DMS 273 treated with DMSO at 0.1 percent for 48 hours (cell line): ENCODE data around the gene F2RL3.
"Not testable (repeated sequence)": the region's sequence is repeated elsewhere in the genome, so short reads cannot be mapped to it uniquely, and the experiment has no call there.

ENCODE experiments used
- DNase-seq: peaks from one replicate; lab custom pipeline; 2025; lab: John Stamatoyannopoulos, UW

F2RL3 gene

GRCh38 chr19:16888629-16889365 is at the start of gene F2RL3:
TSS of gene F2RL3 (plus strand) at chr19:16888999. CDS start at chr19:16889190, 191 bp downstream.
- no peak for DNase-seq

DNA sequence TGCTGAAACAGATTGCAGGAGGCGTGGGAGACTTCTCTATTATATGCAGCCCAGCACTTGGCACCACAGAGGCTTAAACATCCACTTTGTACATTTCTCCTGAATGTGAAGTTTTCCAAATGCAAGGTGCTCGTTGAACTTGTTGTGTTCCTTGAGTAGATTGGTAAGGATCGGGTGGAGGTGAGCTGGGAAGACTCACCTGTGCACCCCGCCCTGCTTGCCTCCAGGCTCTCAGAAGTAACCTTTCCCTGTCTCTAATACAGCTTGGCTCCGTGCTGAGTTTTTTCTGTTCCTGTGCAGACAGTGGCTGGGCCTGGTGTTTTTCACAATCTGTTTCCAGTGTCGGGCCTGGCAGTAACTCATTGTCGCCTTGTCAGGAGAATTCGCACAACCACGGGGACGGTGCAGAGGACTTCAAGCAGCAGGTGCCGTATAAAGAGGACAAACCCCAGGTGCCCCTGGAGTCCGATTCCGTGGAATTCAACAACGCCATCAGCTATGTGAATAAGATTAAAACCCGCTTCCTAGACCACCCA is 47.3 kb upstream of the F2RL3 start:
- no peak for DNase-seq

- DNase-seq, result no peak
These were observed 41.9 kb upstream of the F2RL3 start for GRCh38 chr19:16846901-16847300.

GRCh38 chr19:16847430-16847829 is 41.4 kb upstream of the F2RL3 start:
- no peak for DNase-seq

DNA sequence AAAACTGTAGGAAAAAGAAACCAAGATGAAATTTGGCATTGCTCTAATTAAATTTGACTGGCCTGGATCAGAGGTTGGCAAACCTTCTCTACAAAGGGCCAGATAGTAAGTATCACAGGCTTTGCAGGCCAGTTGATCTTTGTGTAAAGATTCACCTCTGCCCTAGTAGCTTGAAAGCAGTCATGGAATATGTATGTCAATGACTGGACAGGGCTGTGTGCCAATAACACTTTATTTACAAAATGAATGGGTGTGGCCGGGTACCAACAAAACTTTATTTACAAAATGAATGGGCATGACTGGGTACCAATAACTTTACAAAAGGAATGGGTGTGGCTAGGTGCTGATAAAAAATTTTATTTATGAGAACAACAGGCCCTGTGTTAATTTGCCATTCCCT is 39.6 kb upstream of the F2RL3 start:
- DNase-seq, result no peak

DNA sequence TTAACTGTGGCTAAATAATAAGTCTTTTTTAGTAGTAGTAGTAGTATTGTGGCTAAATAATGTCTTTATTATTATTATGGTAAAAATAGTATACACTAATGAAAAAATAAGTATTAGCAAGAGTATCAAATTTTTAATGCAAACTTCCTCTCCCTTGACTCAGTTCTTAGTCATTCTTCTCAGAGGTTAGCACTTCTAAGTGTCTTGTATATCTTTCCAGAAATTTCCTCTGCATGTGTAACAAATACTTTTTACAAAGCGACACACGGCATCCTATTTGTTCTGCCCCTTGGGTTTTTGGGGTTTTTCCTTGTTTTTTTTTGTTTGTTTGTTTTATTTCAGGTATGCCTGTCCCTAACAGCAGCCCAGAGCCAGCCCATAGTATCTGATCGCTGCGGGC is 38.7 kb upstream of the F2RL3 start:
- DNase-seq, result no peak

DNA sequence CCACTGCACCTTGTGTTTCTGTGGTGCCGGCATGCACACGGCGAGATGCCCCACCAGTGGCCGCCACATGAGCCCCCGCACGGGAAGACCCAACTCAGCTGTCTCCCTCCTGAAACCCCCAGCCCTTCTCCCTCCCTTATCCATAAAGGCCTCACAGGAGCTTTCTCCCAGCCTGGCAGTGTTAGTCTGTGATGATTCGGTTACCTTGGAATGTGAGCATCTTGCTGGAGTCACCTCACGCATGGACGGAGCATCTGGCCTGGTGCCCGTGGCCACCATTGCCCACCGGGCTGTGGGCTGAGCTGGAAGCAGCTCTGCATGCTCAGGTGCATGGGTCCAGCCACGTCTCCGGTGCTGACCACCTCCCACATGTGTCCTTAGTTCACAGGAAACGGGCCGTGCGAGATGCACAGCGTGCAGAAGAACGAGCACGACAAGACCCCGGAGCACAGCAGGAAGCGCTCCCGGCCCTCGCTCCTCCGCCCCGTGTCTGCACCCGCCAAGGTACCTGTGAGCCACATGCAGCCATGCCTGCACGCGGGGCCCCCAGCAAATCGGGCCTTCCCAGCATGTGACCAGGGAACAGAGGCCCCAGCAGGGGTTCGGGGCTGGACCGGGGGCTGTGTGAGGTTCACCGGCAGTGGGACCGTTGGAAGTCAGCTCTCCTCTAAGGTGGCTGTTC is 37.6 kb upstream of the F2RL3 start:
- DNase-seq, result no peak

DNA sequence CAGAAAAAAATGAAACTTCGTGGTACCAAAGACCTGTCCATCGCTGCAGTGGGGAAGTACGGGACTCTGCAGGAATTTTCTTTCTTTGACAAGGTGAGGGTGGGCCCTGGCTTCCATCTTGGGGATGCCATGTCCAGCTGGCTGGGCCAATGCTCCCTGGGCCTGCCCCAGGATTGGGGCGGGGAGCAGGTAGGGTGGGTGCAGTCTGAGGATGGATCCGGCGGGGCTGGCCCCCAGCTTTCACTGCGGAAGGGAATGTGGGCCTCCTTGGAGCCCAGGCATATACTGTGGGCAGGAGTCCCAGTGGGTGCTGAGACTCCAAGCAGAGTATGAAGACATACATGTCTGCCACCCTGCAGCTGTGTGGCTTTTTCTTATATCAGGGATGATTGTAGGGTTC is 35.7 kb upstream of the F2RL3 start:
- DNase-seq, result no peak

- DNase-seq, result no peak
These were observed 32.7 kb upstream of the F2RL3 start for GRCh38 chr19:16856091-16856490.

DNA sequence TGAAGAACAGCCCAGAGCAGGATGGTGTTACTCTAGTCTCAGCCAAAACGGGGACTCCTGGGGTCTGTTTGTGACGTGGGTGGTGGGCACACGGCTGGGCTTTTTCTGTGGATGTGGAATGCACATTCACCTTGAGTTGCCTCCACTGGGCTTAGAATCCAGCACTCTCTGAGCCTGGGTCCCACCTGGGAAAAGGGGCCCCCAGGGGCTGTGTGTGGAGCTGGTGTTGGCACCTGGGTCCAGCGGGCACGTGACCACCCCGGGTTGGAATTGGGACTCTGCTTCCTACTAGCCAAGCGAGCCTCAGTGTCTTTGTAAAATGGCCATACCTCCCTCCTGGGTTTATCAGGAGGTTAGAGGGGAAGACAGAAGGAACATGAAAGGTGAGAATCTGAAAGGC is 29.2 kb upstream of the F2RL3 start:
- DNase-seq, result no peak

DNA sequence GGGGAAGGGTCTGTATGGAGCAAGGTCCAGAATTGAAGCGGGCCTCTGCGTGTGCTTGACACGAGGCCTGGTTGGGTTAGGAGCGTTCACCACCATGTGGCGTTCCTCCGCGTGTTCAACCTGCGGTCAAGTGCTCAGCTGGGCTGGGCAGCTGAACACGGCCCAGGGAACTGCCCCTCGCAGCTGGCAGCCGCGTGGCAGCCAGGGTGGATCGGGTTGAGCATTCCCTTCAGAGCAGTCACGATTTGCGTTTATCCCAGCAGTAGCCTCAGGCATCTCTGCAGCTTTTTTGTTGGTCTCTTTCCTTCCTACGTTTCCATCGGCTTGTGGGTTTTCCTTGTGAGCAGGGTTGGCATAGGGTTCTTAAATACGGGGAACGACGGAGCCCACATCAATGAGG is 28.7 kb upstream of the F2RL3 start:
- DNase-seq, result no peak

- DNase-seq, result no peak
These were observed 27.8 kb upstream of the F2RL3 start for GRCh38 chr19:16861011-16861410.

- no peak for DNase-seq
These were observed 27.0 kb upstream of the F2RL3 start for GRCh38 chr19:16861834-16862233.

GRCh38 chr19:16862826-16863415 is 25.9 kb upstream of the F2RL3 start:
- DNase-seq, result no peak

DNA sequence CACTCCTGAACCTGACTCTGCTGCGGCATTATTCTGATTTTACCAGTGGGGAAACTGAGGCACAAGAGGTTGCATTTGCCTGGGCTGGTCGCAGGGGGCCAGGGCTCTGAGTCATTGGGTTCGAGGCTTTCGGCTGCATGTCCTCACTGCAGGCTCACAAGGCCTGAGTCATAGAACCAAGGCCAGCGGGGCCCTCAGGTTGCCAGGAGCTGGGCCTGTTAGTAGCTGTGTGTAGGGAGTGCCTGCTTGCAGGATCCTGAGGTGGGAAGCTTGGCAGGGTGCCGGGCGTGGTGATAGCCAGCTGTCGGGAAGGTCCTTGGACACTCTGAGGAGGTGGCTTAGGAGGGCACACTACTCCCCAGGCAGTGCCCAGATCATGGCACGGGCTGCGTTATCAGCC is 21.6 kb upstream of the F2RL3 start:
- no peak for DNase-seq

DNA sequence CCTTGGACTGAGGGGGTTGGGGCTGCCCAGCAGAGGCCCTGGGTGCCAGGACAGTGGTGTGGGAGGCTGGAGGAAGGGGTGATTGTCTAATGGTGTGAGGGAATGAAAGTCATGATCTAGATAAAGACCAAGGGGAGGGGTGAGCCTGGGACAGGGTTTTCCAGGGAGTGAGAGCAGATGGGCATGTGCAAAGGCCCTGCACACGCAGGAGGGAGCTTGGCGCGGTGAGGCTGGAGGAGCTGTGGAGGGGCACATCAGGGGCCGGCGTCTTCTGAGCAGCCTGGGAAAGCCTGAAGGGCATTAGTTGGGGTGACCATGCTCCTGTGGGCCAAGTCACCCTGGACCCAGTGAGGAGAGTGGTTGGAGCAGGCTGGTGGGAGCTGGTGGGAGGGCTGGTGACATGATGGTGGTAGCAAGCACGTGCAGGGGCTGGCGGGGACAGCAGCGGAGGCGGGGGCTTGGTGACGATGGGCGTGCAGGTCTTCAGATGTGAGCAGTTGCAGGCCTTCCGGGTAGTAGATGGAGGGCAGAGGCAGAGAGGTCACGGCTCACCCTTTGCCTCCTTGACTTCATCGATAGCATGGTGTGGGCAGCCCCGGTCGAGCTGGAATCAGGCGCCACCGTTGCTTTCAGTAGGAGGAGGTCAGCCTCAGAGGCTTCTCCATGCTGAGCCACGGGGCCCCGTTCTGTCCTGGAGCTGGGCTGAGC is 20.2 kb upstream of the F2RL3 start:
- no peak for DNase-seq

DNA sequence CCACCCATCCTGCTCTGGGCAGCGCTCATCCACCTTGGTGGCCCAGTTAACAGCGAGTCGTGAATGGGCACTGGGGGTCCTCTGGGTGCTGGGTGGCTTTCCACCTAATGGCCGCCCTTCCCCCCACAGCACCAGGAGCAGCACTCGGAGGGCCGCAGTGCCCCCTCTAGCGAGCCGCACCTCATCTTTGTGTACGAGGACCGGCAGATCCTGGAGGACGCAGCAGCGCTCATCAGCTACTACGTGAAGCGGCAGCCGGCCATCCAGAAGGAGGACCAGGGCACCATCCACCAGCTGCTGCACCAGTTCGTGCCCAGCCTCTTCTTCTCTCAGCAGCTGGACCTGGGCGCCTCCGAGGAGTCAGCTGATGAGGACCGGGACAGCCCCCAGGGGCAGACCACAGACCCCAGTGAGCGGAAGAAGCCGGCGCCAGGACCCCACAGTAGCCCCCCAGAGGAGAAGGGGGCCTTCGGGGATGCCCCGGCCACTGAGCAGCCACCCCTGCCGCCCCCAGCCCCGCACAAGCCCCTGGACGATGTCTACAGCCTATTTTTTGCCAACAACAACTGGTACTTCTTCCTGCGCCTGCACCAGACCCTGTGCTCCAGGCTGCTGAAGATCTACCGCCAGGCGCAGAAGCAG is 19.3 kb upstream of the F2RL3 start:
- DNase-seq, result no peak

DNA sequence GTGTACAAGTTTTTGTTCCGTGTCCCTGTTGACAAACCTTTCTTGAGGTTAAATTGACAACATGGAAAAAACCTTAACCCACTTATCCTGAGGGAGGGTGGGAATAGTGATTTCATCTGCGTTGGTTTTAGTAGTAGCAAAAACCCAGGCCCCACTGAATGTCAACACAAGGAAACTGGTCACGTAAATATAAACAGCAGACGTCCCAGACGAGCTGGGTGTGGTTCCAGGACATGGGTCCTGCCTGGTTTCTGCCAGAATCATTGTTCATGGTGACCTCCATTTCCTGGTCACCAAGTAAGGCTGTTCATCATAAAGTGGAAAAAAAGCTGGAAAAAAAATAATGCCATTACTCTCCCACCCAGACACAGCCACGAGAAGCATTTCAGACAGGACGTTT is 16.9 kb upstream of the F2RL3 start:
- DNase-seq, result no peak

DNA sequence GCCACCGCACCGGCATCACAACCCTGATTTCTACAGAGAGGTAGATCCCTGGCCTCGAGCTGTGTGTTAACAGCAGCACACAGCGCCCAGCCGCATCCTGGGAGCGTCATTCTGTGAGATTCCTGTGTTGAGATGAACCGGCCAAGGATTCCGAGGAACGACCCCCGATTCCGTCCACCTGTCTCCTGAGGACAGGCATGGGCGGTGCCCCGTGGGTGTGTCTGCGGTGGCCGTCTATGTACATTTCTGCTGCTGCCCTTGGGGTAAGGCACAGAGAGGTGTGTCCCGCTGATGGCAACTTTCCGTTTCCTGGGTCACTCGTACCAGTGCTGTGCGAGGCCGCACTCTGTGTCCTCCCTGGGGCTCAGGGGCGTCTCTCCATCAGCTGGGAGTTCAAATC is 16.1 kb upstream of the F2RL3 start:
- DNase-seq, result no peak

- DNase-seq, result no peak
These were observed 15.2 kb upstream of the F2RL3 start for GRCh38 chr19:16873594-16873993.

DNA sequence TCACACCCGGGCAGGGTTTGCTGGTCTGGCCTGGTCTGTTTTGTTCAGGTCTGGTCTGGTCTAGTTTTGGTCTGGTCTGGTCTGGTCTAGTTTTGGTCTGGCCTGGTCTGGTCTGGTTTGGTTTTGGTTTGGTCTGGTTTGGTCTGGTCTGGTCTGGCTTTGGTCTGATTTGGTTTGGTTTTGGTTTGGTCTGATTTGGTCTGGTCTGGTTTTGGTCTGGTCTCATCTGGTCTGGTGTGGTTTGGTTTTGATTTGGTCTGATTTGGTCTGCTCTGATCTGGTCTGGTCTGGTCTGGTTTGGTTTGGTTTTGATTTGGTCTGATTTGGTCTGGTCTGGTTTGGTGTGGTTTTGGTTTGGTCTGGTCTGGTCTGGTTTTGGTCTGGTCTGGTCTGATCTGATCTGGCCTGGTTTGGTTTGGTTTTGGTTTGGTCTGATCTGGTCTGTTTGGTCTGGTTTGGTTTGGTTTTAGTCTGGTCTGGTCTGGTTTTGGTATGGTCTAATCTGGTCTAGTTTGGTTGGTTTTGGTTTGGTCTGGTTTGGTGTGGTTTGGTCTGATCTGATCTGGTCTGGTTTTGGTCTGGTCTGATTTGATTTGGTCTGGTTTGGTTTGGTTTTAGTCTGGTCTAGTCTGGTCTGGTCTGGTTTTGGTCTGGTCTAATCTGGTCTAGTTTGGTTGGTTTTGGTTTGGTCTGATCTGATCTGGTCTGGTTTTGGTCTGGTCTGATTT is 14.4 kb upstream of the F2RL3 start:
- no peak for DNase-seq

DNA sequence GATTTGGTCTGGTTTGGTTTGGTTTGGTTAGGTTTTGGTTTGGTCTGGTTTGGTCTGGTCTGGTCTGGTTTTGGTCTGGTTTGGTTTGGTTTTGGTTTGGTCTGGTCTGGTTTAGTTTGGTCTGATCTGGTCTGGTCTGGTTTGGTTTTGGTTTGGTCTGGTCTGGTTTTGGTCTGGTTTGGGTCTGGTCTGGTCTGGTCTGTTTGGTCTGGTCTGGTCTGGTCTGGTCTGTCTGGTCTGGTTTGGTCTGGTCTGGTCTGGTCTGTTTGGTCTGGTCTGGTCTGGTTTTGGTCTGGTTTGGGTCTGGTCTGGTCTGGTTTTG is 13.9 kb upstream of the F2RL3 start:
- DNase-seq, result not testable (repeated sequence)
